Left ventricle myocardium inferior (tissue), 1 donor: ENCODE results near the gene MKRN2. TPM values are rescaled to one million over a fixed set of nuclear protein-coding genes. Genes with fewer than 3 reads are reported as not detected.

Source experiments
- DNase-seq: peaks from one replicate; pipeline ENCODE4 v3.0.0-alpha.2; 2020
- H3K27ac ChIP-seq: fragments of 200-600 bp; replicated peaks from 2 replicates; pipeline ENCODE4 v1.8.0; 2021
- H3K27me3 ChIP-seq: fragments of 200-600 bp; 2 replicates; pipeline ENCODE4 v1.8.0; 2021; ENCODE audit warnings: low read depth
- H3K36me3 ChIP-seq: fragments of 200-600 bp; 2 replicates; pipeline ENCODE4 v1.8.0; 2021
- H3K4me1 ChIP-seq: fragments of 200-600 bp; 2 replicates; pipeline ENCODE4 v1.8.0; 2021
- H3K4me3 ChIP-seq: fragments of 200-600 bp; 2 replicates; pipeline ENCODE4 v1.8.0; 2021; ENCODE audit warnings: mild to moderate bottlenecking, moderate library complexity
- H3K9me3 ChIP-seq: fragments of 200-600 bp; replicated peaks from 2 replicates; pipeline ENCODE4 v1.8.0; 2021
- CTCF ChIP-seq: fragments of 200-600 bp; IDR thresholded peaks from 2 replicates; pipeline ENCODE4 v1.8.0; 2021; ENCODE audit warnings: antibody characterized with exemption, mild to moderate bottlenecking, borderline replicate concordance
- intact Hi-C: fragments of 100-400 bp; cut with micrococcal nuclease; formaldehyde crosslinking; loops from one replicate; pipeline ENCODE4 v1.11.0; 2022
- total RNA-seq: library from RNA; stranded (reverse); fragmentation: NEBNext Ultra II Directional; extraction: Animal tissue kit (Norgen Biotek cat#: 25700); gene quantifications from one replicate; pipeline ENCODE4 v1.2.1, GENCODE V29; 2021
- donor health status: DM: no; HTN: yes; CAD: no; lungs with severe emphysema.

Gene MKRN2
- total RNA-seq, 1 donor from 2014 or later = 34.3 TPM

GRCh38 chr3:12612514-12613226 is 55.8 kb downstream of the MKRN2 start:
- H3K27ac ChIP-seq = no peak overlapping the region
- no peak for DNase-seq
- no peaks in the 10 kb centered on the region for H3K9me3 ChIP-seq
- intact Hi-C loops = no loop called here
- H3K4me1 ChIP-seq = peaks cover 45% of the 10 kb centered on the region
- no peaks in the 10 kb centered on the region for H3K27me3 ChIP-seq
- TF ChIP-seq CTCF = no peak
- no peak overlapping the region for H3K4me3 ChIP-seq
- H3K36me3 ChIP-seq = peaks cover 65% of the 10 kb centered on the region

- no peak for TF ChIP-seq CTCF
- intact Hi-C loops = no loop called here
- Histone ChIP-seq H3K27ac (no peak overlapping the region), H3K4me3 (no peak overlapping the region), H3K36me3 (peaks cover 67% of the 10 kb centered on the region), H3K9me3 (no peaks in the 10 kb centered on the region), H3K27me3 (no peaks in the 10 kb centered on the region), H3K4me1 (peaks cover 45% of the 10 kb centered on the region)
- DNase-seq = no peak
Measured at GRCh38 chr3:12613250-12613649, 56.4 kb downstream of the MKRN2 start.

GRCh38 chr3:12615266-12615665 is 58.4 kb downstream of the MKRN2 start:
- intact Hi-C loops = no loop called here
- no peak for DNase-seq
- Histone ChIP-seq H3K36me3 (peaks cover 54% of the 10 kb centered on the region), H3K27ac (no peak overlapping the region), H3K9me3 (no peaks in the 10 kb centered on the region), H3K4me1 (peaks cover 45% of the 10 kb centered on the region), H3K27me3 (no peaks in the 10 kb centered on the region), H3K4me3 (no peak overlapping the region)
- no peak for TF ChIP-seq CTCF

GRCh38 chr3:12618426-12618825 is 61.5 kb downstream of the MKRN2 start:
- H3K4me1 ChIP-seq = peaks cover 58% of the 10 kb centered on the region
- DNase-seq = no peak
- no peak overlapping the region for H3K27ac ChIP-seq
- peaks cover 37% of the 10 kb centered on the region for H3K36me3 ChIP-seq
- H3K9me3 ChIP-seq = no peaks in the 10 kb centered on the region
- intact Hi-C loops = no loop called here
- H3K4me3 ChIP-seq = no peak overlapping the region
- no peak for TF ChIP-seq CTCF
- no peaks in the 10 kb centered on the region for H3K27me3 ChIP-seq

- no peak for DNase-seq
- no peak overlapping the region for H3K27ac ChIP-seq
- intact Hi-C loops = no loop called here
- H3K36me3 ChIP-seq = peaks cover 32% of the 10 kb centered on the region
- H3K9me3 ChIP-seq = no peaks in the 10 kb centered on the region
- no peak overlapping the region for H3K4me3 ChIP-seq
- no peak for TF ChIP-seq CTCF
- no peaks in the 10 kb centered on the region for H3K27me3 ChIP-seq
- H3K4me1 ChIP-seq = peaks cover 55% of the 10 kb centered on the region
Measured at GRCh38 chr3:12620305-12620704, 63.4 kb downstream of the MKRN2 start.
